ENCODE data around the gene PECR. TPM values are rescaled to one million over a fixed set of nuclear protein-coding genes. Genes with fewer than 3 reads are reported as not detected.
A peak's percentile ranks its signal among the peaks of the same experiment; 100 is the strongest.
"Not testable (repeated sequence)": the region's sequence is repeated elsewhere in the genome, so short reads cannot be mapped to it uniquely, and the experiment has no call there.

PECR gene
- total RNA-seq, 2 experiments from 2014 or later = 9.1 to 10.3 TPM

- TF ChIP-seq, protein P1, sequence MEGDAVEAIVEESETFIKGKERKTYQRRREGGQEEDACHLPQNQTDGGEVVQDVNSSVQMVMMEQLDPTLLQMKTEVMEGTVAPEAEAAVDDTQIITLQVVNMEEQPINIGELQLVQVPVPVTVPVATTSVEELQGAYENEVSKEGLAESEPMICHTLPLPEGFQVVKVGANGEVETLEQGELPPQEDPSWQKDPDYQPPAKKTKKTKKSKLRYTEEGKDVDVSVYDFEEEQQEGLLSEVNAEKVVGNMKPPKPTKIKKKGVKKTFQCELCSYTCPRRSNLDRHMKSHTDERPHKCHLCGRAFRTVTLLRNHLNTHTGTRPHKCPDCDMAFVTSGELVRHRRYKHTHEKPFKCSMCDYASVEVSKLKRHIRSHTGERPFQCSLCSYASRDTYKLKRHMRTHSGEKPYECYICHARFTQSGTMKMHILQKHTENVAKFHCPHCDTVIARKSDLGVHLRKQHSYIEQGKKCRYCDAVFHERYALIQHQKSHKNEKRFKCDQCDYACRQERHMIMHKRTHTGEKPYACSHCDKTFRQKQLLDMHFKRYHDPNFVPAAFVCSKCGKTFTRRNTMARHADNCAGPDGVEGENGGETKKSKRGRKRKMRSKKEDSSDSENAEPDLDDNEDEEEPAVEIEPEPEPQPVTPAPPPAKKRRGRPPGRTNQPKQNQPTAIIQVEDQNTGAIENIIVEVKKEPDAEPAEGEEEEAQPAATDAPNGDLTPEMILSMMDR (IDR thresholded peaks at IDR 0.05) = no peak
- Histone ChIP-seq H3K27me3 (ENCODE audit: control insufficient read depth in 1 of 2, insufficient read depth in 2 of 2, low read length in 2 of 2) (no peaks in the 10 kb centered on the region), H3K36me3 (ENCODE audit: insufficient read depth, low read length) (peaks cover 15% of the 10 kb centered on the region), H3K27ac (ENCODE audit: low read depth in 1 of 2, low read length in 2 of 2) (no peak overlapping the region), H3K4me3 (ENCODE audit: low read length) (no peak overlapping the region), H3K9me3 (ENCODE audit: control insufficient read depth in 1 of 2, insufficient read depth in 1 of 2, low read length in 2 of 2) (no peaks in the 10 kb centered on the region), H3K4me1 (ENCODE audit: insufficient read depth, low read length) (peaks cover 18% of the 10 kb centered on the region)
- ATAC-seq (ENCODE audit: poor library complexity) (no peak), DNase-seq (no peak)
- ChIA-PET CTCF (interaction anchor here (1.6 to 1.7 kb wide), 2 partner anchors 13 to 25 kb away, joined by 3 to 5 read pairs; no protein-coding TSS in a partner anchor), POLR2A (no interaction called here)
- intact Hi-C loops (cut with DNase I, micrococcal nuclease) = no loop called here
- H3K9me3 Mint-ChIP-seq = no peaks in the 10 kb centered on the region
- no peak overlapping the region for H3K27ac Mint-ChIP-seq
- no peak overlapping the region for H3K4me3 Mint-ChIP-seq
- peaks cover 22% of the 10 kb centered on the region for H3K4me1 Mint-ChIP-seq (ENCODE audit: low read depth)
- H3K27me3 Mint-ChIP-seq = no peaks in the 10 kb centered on the region
- peaks cover 36% of the 10 kb centered on the region for H3K36me3 Mint-ChIP-seq (ENCODE audit: low read depth)
Observed at GRCh38 chr2:215998636-215999035, 83.0 kb downstream of the PECR start.

DNA sequence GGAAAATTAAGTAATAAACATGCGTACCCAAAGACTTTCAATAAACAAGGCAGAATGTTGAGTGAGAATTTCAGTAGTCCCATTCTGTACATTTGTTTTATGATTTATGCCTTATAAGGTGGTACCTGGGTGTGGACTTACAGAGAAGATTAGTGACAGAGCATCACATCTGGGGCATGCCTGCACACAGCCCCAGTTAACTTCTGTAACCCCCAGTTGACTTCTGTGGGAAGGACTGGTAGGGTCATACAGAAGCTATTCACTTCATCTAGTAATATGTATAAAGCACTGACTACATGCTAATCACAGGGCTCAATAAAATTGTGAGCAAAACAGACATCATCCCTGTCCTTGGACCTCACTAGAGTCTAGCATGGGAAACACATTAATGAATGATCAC is 84.4 kb downstream of the PECR start:
- Mint-ChIP-seq H3K27me3 (no peaks in the 10 kb centered on the region), H3K4me1 (ENCODE audit: low read depth) (peaks cover 10% of the 10 kb centered on the region), H3K4me3 (no peak overlapping the region), H3K36me3 (ENCODE audit: low read depth) (peaks cover 50% of the 10 kb centered on the region), H3K27ac (peak overlapping the region; percentile 12), H3K9me3 (no peaks in the 10 kb centered on the region)
- POLR2A ChIA-PET = no interaction called here
- H3K36me3 ChIP-seq (ENCODE audit: insufficient read depth, low read length) = peaks cover 15% of the 10 kb centered on the region
- no peaks in the 10 kb centered on the region for H3K27me3 ChIP-seq (ENCODE audit: control insufficient read depth in 1 of 2, insufficient read depth in 2 of 2, low read length in 2 of 2)
- no peak overlapping the region for H3K27ac ChIP-seq (ENCODE audit: low read depth in 1 of 2, low read length in 2 of 2)
- DNase-seq = no peak
- no peak for ATAC-seq (ENCODE audit: poor library complexity)
- intact Hi-C loops (cut with DNase I, micrococcal nuclease) = no loop called here
- H3K4me3 ChIP-seq (ENCODE audit: low read length) = no peak overlapping the region
- H3K9me3 ChIP-seq (ENCODE audit: control insufficient read depth in 1 of 2, insufficient read depth in 1 of 2, low read length in 2 of 2) = no peaks in the 10 kb centered on the region
- TF ChIP-seq, protein P1 (IDR thresholded peaks at IDR 0.05) = no peak
- CTCF ChIA-PET = interaction anchor here (1.6 to 1.7 kb wide), 2 partner anchors 12 to 26 kb away, joined by 3 to 5 read pairs; no protein-coding TSS in a partner anchor
- peaks cover 7% of the 10 kb centered on the region for H3K4me1 ChIP-seq (ENCODE audit: insufficient read depth, low read length)

GRCh38 chr2:215994911-215995310 is 86.7 kb downstream of the PECR start:
- Mint-ChIP-seq H3K4me1 (ENCODE audit: low read depth) (peaks cover 9% of the 10 kb centered on the region), H3K27me3 (no peaks in the 10 kb centered on the region), H3K27ac (no peak overlapping the region), H3K36me3 (ENCODE audit: low read depth) (peaks cover 73% of the 10 kb centered on the region), H3K9me3 (peaks cover 16% of the 10 kb centered on the region), H3K4me3 (no peak overlapping the region)
- Histone ChIP-seq H3K9me3 (ENCODE audit: control insufficient read depth in 1 of 2, insufficient read depth in 1 of 2, low read length in 2 of 2) (peaks cover 0 to 6% of the 10 kb centered on the region in 2 experiments), H3K36me3 (ENCODE audit: insufficient read depth, low read length) (peaks cover 15% of the 10 kb centered on the region), H3K4me1 (ENCODE audit: insufficient read depth, low read length) (peaks cover 2% of the 10 kb centered on the region), H3K4me3 (ENCODE audit: low read length) (no peak overlapping the region), H3K27ac (ENCODE audit: low read depth in 1 of 2, low read length in 2 of 2) (no peak overlapping the region), H3K27me3 (ENCODE audit: control insufficient read depth in 1 of 2, insufficient read depth in 2 of 2, low read length in 2 of 2) (no peaks in the 10 kb centered on the region)
- TF ChIP-seq, protein P1 (IDR thresholded peaks at IDR 0.05) = no peak
- no peak for ATAC-seq (ENCODE audit: poor library complexity)
- DNase-seq = no peak
- POLR2A ChIA-PET = no interaction called here
- CTCF ChIA-PET = no interaction called here
- intact Hi-C loops (cut with DNase I, micrococcal nuclease) = no loop called here

DNA sequence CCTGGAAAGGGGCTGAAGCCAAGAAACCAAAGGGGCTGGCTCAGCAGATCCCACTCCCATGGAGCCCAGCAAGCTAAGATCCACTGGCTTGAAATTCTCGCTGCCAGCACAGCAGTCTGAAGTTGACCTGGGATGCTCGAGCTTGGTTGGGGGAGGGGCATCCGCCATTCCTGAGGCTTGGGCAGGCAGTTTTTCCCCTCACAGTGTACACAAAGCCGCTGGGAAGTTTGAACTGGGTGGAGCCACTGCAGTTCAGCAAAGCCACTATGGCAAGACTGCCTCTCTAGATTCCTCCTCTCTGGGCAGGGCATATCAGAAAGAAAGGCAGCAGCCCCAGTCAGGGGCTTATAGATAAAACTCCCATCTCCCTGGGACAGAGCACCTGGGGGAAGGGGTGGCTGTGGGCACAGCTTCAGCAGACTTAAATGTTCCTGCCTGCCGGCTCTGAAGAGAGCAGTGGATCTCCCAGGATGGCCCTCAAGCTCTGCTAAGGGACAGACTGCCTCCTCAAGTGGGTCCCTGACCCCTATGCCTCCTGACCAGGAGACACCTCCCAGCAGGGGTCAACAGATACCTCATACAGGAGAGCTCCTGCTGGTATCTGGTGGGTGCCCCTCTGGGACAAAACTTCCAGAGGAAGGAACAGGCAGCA is 92.9 kb downstream of the PECR start:
- CTCF ChIA-PET; H3K9me3 ChIP-seq (ENCODE audit: control insufficient read depth in 1 of 2, insufficient read depth in 1 of 2, low read length in 2 of 2); DNase-seq; H3K4me3 ChIP-seq (ENCODE audit: low read length); intact Hi-C loops (cut with DNase I, micrococcal nuclease); H3K27me3 ChIP-seq (ENCODE audit: control insufficient read depth in 1 of 2, insufficient read depth in 2 of 2, low read length in 2 of 2); H3K27ac ChIP-seq (ENCODE audit: low read depth in 1 of 2, low read length in 2 of 2); H3K27me3 Mint-ChIP-seq; H3K4me1 ChIP-seq (ENCODE audit: insufficient read depth, low read length); H3K36me3 ChIP-seq (ENCODE audit: insufficient read depth, low read length); H3K4me3 Mint-ChIP-seq; ATAC-seq (ENCODE audit: poor library complexity); POLR2A ChIA-PET; H3K4me1 Mint-ChIP-seq (ENCODE audit: low read depth); H3K27ac Mint-ChIP-seq: not testable (repeated sequence)
- peaks cover 16% of the 10 kb centered on the region for H3K9me3 Mint-ChIP-seq
- peaks cover 93% of the 10 kb centered on the region for H3K36me3 Mint-ChIP-seq (ENCODE audit: low read depth)

Measured in CD4-positive, alpha-beta T cell (primary cell).